Non-pigmented ciliary epithelial cell (primary cell): Measurements from ENCODE around the gene SHC2.

Source experiments
- DNase-seq: peaks from one replicate; pipeline ENCODE4 v3.0.0-alpha.2; 2010; ENCODE audit warnings: low read depth

SHC2 gene

GRCh38 chr19:372306-372890 is 88.4 kb downstream of the SHC2 start:
- DNase-seq: peak; percentile 8

GRCh38 chr19:371501-372168 is 89.2 kb downstream of the SHC2 start:
- no peak for DNase-seq

- no peak for DNase-seq
These were observed 90.0 kb downstream of the SHC2 start for GRCh38 chr19:370641-371330.

- DNase-seq: no peak
These were observed 91.0 kb downstream of the SHC2 start for GRCh38 chr19:369876-370275.

GRCh38 chr19:369256-369655 is 91.6 kb downstream of the SHC2 start:
- DNase-seq: no peak

GRCh38 chr19:368630-369024 is 92.2 kb downstream of the SHC2 start:
- DNase-seq: no peak

GRCh38 chr19:367963-368629 is 92.7 kb downstream of the SHC2 start:
- no peak for DNase-seq

GRCh38 chr19:367561-367960 is 93.3 kb downstream of the SHC2 start:
- no peak for DNase-seq

GRCh38 chr19:366951-367350 is 93.9 kb downstream of the SHC2 start:
- DNase-seq: no peak
